Measurements from ENCODE around the gene SLC46A1.

DNA sequence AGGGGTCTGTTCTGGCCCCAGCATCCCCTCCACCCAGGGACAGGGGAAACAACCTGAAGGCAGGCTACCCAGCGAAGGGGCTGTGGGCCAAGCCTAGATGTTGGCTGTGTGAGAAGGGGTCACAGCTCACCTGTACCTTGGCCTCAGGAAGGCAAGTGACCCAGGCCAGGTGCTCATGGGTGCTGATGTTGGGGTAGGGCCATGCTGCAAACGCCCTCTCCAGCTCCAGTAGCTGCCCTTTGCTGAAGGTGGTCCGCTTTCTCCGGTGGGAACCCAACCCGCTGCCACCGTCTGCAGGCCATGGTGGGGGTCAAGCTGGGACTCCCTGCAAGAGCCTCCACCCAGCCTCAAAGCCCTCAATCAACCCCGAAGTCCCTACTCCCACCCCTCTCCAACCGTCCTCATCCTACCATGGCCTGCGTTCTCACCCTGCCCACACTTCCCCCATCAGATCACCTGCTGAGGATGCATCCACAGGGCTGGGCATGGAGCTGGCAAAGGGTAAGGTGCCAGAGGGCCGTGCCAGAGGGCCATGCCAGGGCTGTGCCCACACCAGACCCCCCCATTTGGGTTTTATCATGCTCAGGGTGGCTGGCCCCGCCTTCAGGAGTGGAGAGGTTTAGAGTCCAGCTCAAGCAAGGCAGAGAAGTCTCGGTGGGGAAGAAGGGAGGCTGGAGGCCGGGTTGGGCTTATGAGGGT lies 41.2 kb downstream of the SLC46A1 start, which contains the start of gene SEBOX:
- no peak for TF ChIP-seq POLR2A (IDR thresholded peaks at IDR 0.05)
- TF ChIP-seq, protein P1, sequence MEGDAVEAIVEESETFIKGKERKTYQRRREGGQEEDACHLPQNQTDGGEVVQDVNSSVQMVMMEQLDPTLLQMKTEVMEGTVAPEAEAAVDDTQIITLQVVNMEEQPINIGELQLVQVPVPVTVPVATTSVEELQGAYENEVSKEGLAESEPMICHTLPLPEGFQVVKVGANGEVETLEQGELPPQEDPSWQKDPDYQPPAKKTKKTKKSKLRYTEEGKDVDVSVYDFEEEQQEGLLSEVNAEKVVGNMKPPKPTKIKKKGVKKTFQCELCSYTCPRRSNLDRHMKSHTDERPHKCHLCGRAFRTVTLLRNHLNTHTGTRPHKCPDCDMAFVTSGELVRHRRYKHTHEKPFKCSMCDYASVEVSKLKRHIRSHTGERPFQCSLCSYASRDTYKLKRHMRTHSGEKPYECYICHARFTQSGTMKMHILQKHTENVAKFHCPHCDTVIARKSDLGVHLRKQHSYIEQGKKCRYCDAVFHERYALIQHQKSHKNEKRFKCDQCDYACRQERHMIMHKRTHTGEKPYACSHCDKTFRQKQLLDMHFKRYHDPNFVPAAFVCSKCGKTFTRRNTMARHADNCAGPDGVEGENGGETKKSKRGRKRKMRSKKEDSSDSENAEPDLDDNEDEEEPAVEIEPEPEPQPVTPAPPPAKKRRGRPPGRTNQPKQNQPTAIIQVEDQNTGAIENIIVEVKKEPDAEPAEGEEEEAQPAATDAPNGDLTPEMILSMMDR (IDR thresholded peaks at IDR 0.05): no peak
